MM.1S (cell line): Measurements from ENCODE around the gene FKBP7.
"Not testable (repeated sequence)": the region's sequence is repeated elsewhere in the genome, so short reads cannot be mapped to it uniquely, and the experiment has no call there.

Experiments
- DNase-seq: peaks from one replicate; pipeline ENCODE4 v3.0.0-alpha.2; 2015
- H2AFZ ChIP-seq: fragments of 300-600 bp; sonication (generic); 2 replicates; pipeline ENCODE4 v1.6.0; 2016; ENCODE audit warnings: antibody characterized with exemption, low read length
- H3F3A ChIP-seq: fragments of 300-600 bp; sonication (generic); 2 replicates; pipeline ENCODE4 v1.6.1; 2016; ENCODE audit warnings: mild to moderate bottlenecking, antibody characterized with exemption, low read length, moderate library complexity, mixed read lengths; ENCODE audit not compliant: insufficient read depth
- H3K27ac ChIP-seq: fragments of 300-600 bp; sonication (generic); 2 replicates; pipeline ENCODE4 v1.5.1; 2016; ENCODE audit warnings: mild to moderate bottlenecking, low read length
- H3K27me3 ChIP-seq: fragments of 300-600 bp; sonication (generic); replicated peaks from 2 replicates; pipeline ENCODE4 v1.6.0; 2016; ENCODE audit warnings: low read length; ENCODE audit not compliant: insufficient read depth
- H3K36me3 ChIP-seq: fragments of 300-600 bp; sonication (generic); replicated peaks from 2 replicates; pipeline ENCODE4 v1.6.1; 2016; ENCODE audit warnings: mild to moderate bottlenecking, low read length, mixed read lengths; ENCODE audit not compliant: insufficient read depth
- H3K4me1 ChIP-seq: fragments of 300-600 bp; sonication (generic); 2 replicates; pipeline ENCODE4 v1.6.1; 2016; ENCODE audit warnings: low read length, mixed read lengths
- H3K4me2 ChIP-seq: fragments of 300-600 bp; sonication (generic); 2 replicates; pipeline ENCODE4 v1.6.0; 2016; ENCODE audit warnings: low read depth, low read length
- H3K4me3 ChIP-seq: fragments of 300-600 bp; sonication (generic); 2 replicates; pipeline ENCODE4 v1.5.1; 2016; ENCODE audit warnings: low read length, mixed read lengths
- H3K79me2 ChIP-seq: fragments of 300-600 bp; sonication (generic); 2 replicates; pipeline ENCODE4 v1.6.1; 2016; ENCODE audit warnings: mixed run types, low read length, mixed read lengths
- H3K9ac ChIP-seq: fragments of 300-600 bp; sonication (generic); 2 replicates; pipeline ENCODE4 v1.6.1; 2016; ENCODE audit warnings: low read length, mixed read lengths
- H3K9me2 ChIP-seq: fragments of 300-600 bp; sonication (generic); replicated peaks from 2 replicates; pipeline ENCODE4 v1.6.1; 2016; ENCODE audit warnings: mild to moderate bottlenecking, low read length, mixed read lengths; ENCODE audit not compliant: insufficient read depth
- H3K9me3 ChIP-seq: fragments of 300-600 bp; sonication (generic); replicated peaks from 2 replicates; pipeline ENCODE4 v1.6.1; 2016; ENCODE audit warnings: mild to moderate bottlenecking, low read length, mixed read lengths; ENCODE audit not compliant: insufficient read depth
- H4K20me1 ChIP-seq: fragments of 300-600 bp; sonication (generic); 2 replicates; pipeline ENCODE4 v1.6.1; 2016; ENCODE audit warnings: mild to moderate bottlenecking, low read length, moderate library complexity, mixed read lengths; ENCODE audit not compliant: insufficient read depth
- EZH2 ChIP-seq: fragments of 300-600 bp; sonication (generic); optimal IDR thresholded peaks from 2 replicates; pipeline ENCODE3; 2017; ENCODE audit warnings: low read depth, mild to moderate bottlenecking, antibody characterized with exemption, low read length, mixed read lengths
- EZH2phosphoT487 ChIP-seq: fragments of 300-600 bp; sonication (generic); IDR thresholded peaks from 2 replicates; pipeline ENCODE4 v1.6.1; 2018; ENCODE audit warnings: antibody characterized with exemption, low read length
- TF ChIP-seq, protein P1 (sequence below): fragments of 300-600 bp; sonication (generic); IDR thresholded peaks from 2 replicates; pipeline ENCODE4 v1.5.1; 2016; ENCODE audit warnings: antibody characterized with exemption, low read length, mixed read lengths

Gene FKBP7, protein sequence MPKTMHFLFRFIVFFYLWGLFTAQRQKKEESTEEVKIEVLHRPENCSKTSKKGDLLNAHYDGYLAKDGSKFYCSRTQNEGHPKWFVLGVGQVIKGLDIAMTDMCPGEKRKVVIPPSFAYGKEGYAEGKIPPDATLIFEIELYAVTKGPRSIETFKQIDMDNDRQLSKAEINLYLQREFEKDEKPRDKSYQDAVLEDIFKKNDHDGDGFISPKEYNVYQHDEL

DNA sequence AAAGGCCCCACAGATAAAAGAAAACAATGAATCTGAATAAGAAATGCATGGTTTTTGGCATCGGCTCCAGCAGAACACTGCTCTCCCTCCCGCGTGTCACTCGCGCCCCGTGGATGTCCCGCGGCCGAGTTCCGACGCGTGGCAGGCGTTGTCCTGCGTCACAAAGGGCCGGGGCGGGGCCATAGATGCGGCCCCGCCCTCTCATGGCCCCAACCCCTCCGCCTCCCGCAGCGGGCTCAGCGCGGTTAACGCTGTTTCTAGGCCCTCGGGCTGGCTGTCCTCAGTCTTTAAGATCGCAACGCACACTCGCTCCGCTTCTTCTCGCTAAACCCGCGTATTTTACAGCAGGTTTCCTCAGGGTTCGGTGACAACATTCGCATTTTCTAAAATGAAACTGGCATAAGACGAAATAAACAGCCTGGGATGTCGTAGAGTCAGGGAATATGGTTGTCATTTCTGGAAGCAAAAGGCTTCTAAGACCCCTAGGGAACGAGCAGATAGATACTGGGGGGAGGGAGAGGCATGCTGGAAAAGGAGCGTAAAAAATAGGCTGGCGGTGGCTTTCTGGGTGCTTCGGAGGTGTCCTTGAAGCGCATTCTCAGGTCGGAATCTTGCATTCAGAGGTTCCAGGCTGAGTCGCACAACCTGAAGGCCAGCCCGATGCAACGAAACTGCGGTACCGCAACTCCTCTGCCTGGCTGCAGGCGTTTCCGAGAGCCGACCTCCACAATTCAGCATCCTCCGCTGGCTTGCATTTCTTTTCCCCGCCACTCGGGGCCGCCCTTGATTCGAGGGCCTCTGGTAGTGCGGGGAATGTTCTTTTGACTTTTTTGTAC lies at the start of gene FKBP7:
Gene FKBP7, minus strand, starts transcription at position 162 of the 836 bp plus-strand sequence. Its CDS starts 101 bp downstream, at position 61.
- Histone ChIP-seq H3K9me3 (no peaks in the 10 kb centered on the region), H3K9ac (peak within 1 kb of the TSS; percentile 73), H3F3A (peaks cover 25% of the 10 kb centered on the region), H3K4me1 (peaks cover 25% of the 10 kb centered on the region), H3K79me2 (peaks cover 31% of the 10 kb centered on the region), H2AFZ (peak within 1 kb of the TSS; percentile 81), H3K27me3 (no peaks in the 10 kb centered on the region), H3K36me3 (no peaks in the 10 kb centered on the region), H3K27ac (peak within 1 kb of the TSS; percentile 85), H3K4me2 (peak within 1 kb of the TSS; percentile 63), H3K9me2 (no peaks in the 10 kb centered on the region), H4K20me1 (no peaks in the 10 kb centered on the region), H3K4me3 (peak within 1 kb of the TSS; percentile 73)
- DNase-seq: peak; percentile 88
- TF ChIP-seq EZH2phosphoT487 (no peak), EZH2 (no peak)
- TF ChIP-seq, protein P1, sequence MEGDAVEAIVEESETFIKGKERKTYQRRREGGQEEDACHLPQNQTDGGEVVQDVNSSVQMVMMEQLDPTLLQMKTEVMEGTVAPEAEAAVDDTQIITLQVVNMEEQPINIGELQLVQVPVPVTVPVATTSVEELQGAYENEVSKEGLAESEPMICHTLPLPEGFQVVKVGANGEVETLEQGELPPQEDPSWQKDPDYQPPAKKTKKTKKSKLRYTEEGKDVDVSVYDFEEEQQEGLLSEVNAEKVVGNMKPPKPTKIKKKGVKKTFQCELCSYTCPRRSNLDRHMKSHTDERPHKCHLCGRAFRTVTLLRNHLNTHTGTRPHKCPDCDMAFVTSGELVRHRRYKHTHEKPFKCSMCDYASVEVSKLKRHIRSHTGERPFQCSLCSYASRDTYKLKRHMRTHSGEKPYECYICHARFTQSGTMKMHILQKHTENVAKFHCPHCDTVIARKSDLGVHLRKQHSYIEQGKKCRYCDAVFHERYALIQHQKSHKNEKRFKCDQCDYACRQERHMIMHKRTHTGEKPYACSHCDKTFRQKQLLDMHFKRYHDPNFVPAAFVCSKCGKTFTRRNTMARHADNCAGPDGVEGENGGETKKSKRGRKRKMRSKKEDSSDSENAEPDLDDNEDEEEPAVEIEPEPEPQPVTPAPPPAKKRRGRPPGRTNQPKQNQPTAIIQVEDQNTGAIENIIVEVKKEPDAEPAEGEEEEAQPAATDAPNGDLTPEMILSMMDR: peak; percentile 87

DNA sequence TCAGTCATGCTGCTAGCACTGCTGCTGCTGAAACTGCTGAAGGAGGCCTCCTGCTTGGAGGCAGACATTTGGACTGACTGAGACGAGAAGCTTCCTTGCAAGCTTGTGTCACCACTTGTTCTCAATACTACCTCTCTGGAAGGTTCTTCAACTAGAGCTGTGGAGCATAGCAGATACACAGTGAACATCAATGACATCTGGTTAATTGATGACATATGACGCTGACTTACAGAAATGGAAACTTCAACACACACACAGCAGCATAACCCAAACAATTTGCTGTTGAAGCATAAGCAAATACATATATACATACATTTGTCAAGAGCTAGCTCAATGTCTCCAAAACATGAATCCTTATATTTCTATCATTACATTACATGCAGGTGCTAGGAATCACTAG lies 49.2 kb upstream of the FKBP7 start:
- Histone ChIP-seq H3K4me2 (no peak overlapping the region), H3K9me2 (no peaks in the 10 kb centered on the region), H4K20me1 (no peaks in the 10 kb centered on the region; the same call in 1 of the 2 replicates), H3K36me3 (no peaks in the 10 kb centered on the region), H3K4me1 (peaks cover 17% of the 10 kb centered on the region), H3K79me2 (peaks cover 11% of the 10 kb centered on the region), H2AFZ (no peak overlapping the region), H3F3A (peaks cover 16% of the 10 kb centered on the region), H3K27ac (no peak overlapping the region), H3K4me3 (no peak overlapping the region), H3K27me3 (no peaks in the 10 kb centered on the region), H3K9me3 (no peaks in the 10 kb centered on the region), H3K9ac (no peak overlapping the region)
- no peak for DNase-seq
- TF ChIP-seq, protein P1: no peak
- TF ChIP-seq EZH2 (no peak), EZH2phosphoT487 (no peak)

DNA sequence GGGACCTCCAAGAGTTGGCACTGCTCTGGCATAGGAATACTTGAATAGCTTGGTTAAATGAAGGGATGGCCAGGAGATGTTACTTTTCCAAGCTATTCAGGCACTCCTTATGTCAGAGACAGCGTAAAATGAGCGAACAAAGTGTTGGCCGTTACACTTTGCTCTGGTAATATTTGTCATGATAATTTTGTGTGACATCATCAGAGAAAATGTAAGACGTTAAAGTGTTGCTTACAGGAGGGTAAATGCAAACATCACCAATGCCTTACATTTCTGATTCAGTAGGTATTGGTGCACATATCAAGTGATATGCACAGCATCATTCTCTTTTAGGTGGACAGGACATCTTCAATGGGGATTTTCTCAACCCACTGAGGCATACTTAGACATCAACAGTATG lies 47.9 kb upstream of the FKBP7 start:
- no peaks in the 10 kb centered on the region for H3K9me2 ChIP-seq
- H3K4me3 ChIP-seq: no peak overlapping the region
- no peak overlapping the region for H2AFZ ChIP-seq
- no peaks in the 10 kb centered on the region; the same call in 1 of the 2 replicates for H4K20me1 ChIP-seq
- H3K79me2 ChIP-seq: peaks cover 11% of the 10 kb centered on the region
- H3K36me3 ChIP-seq: no peaks in the 10 kb centered on the region
- no peak overlapping the region for H3K9ac ChIP-seq
- no peak overlapping the region for H3K4me2 ChIP-seq
- DNase-seq: no peak
- no peak for TF ChIP-seq EZH2phosphoT487
- TF ChIP-seq, protein P1: no peak
- no peak for TF ChIP-seq EZH2
- no peaks in the 10 kb centered on the region for H3K27me3 ChIP-seq
- H3K9me3 ChIP-seq: no peaks in the 10 kb centered on the region
- H3K27ac ChIP-seq: no peak overlapping the region
- H3F3A ChIP-seq: peaks cover 16% of the 10 kb centered on the region
- peaks cover 15% of the 10 kb centered on the region for H3K4me1 ChIP-seq

DNA sequence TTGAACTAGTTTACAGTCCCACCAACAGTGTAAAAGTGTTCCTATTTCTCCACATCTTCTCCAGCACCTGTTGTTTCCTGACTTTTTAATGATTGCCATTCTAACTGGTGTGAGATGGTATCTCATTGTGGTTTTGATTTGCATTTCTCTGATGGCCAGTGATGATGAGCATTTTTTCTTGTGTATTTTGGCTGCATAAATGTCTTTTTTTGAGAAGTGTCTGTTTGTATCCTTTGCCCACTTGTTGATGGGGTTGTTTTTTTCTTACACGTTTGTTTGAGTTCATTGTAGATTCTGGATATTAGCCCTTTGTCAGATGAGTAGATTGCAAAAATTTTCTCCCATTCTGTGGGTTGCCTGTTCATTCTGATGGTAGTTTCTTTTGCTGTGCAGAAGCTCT lies 47.1 kb upstream of the FKBP7 start:
- H2AFZ ChIP-seq, DNase-seq, H3K36me3 ChIP-seq, H3K27me3 ChIP-seq, H3K4me3 ChIP-seq, H3F3A ChIP-seq, H3K4me2 ChIP-seq, H3K9ac ChIP-seq, H4K20me1 ChIP-seq, H3K27ac ChIP-seq, H3K9me2 ChIP-seq, H3K9me3 ChIP-seq, H3K4me1 ChIP-seq: not testable (repeated sequence)
- peaks cover 11% of the 10 kb centered on the region for H3K79me2 ChIP-seq

DNA sequence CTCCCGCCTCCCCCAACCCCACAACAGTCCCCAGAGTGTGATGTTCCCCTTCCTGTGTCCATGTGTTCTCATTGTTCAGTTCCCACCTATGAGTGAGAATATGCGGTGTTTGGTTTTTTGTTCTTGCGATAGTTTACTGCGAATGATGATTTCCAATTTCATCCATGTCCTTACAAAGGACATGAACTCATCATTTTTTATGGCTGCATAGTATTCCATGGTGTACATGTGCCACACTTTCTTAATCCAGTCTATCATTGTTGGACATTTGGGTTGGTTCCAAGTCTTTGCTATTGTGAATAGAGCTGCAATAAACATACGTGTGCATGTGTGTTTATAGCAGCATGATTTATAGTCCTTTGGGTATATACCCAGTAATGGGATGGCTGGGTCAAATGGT lies 46.6 kb upstream of the FKBP7 start:
- H4K20me1 ChIP-seq, H3K27ac ChIP-seq, H3K4me1 ChIP-seq, H3K9me2 ChIP-seq, DNase-seq, H3K9ac ChIP-seq, H3K9me3 ChIP-seq, H2AFZ ChIP-seq, H3K4me3 ChIP-seq, H3F3A ChIP-seq, H3K36me3 ChIP-seq, H3K27me3 ChIP-seq, H3K4me2 ChIP-seq: not testable (repeated sequence)
- H3K79me2 ChIP-seq: peaks cover 11% of the 10 kb centered on the region
